Ishikawa (cell line): ENCODE data around the gene NAA20.

Source experiments
- CEBPB ChIP-seq: IDR thresholded peaks from 2 replicates; pipeline ENCODE4 v1.6.1; 2012
- RAD21 ChIP-seq: IDR thresholded peaks from 2 replicates; pipeline ENCODE4 v1.6.1; 2012; ENCODE audit warnings: low read depth
- TF ChIP-seq, protein P1 (sequence below): IDR thresholded peaks from 2 replicates; pipeline ENCODE4 v1.6.1; 2012; ENCODE audit warnings: low read depth, mild to moderate bottlenecking
- TF ChIP-seq, protein P2 (sequence below): IDR thresholded peaks from 2 replicates; pipeline ENCODE4 v1.6.1; 2012

DNA sequence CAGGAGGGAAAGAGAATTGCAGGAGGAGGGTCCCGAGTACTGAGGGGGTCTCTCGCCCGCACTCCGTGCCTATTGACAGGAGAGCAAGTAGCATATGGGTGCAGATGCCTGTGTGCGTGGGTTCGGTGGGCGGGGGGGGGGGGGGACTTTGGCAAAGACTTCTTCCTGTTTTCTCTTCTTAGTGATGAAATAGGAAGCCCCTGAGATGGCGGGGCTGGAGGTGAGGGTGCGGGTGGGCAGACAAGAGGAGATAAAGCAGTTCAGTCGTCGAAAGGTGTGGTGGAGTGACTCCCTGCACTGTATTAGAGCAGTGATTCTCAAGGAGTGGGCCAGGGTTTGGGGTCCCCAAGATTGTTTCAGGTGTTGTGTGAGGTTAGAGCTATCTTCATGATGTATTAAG is 3.7 kb downstream of the NAA20 start:
- TF ChIP-seq RAD21, result no peak
- TF ChIP-seq CEBPB, result no peak
- TF ChIP-seq, protein P1, sequence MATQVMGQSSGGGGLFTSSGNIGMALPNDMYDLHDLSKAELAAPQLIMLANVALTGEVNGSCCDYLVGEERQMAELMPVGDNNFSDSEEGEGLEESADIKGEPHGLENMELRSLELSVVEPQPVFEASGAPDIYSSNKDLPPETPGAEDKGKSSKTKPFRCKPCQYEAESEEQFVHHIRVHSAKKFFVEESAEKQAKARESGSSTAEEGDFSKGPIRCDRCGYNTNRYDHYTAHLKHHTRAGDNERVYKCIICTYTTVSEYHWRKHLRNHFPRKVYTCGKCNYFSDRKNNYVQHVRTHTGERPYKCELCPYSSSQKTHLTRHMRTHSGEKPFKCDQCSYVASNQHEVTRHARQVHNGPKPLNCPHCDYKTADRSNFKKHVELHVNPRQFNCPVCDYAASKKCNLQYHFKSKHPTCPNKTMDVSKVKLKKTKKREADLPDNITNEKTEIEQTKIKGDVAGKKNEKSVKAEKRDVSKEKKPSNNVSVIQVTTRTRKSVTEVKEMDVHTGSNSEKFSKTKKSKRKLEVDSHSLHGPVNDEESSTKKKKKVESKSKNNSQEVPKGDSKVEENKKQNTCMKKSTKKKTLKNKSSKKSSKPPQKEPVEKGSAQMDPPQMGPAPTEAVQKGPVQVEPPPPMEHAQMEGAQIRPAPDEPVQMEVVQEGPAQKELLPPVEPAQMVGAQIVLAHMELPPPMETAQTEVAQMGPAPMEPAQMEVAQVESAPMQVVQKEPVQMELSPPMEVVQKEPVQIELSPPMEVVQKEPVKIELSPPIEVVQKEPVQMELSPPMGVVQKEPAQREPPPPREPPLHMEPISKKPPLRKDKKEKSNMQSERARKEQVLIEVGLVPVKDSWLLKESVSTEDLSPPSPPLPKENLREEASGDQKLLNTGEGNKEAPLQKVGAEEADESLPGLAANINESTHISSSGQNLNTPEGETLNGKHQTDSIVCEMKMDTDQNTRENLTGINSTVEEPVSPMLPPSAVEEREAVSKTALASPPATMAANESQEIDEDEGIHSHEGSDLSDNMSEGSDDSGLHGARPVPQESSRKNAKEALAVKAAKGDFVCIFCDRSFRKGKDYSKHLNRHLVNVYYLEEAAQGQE, result no peak
- TF ChIP-seq, protein P2, sequence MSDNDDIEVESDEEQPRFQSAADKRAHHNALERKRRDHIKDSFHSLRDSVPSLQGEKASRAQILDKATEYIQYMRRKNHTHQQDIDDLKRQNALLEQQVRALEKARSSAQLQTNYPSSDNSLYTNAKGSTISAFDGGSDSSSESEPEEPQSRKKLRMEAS, result no peak
